Measurements from ENCODE around the gene SOX10.

Gene SOX10

DNA sequence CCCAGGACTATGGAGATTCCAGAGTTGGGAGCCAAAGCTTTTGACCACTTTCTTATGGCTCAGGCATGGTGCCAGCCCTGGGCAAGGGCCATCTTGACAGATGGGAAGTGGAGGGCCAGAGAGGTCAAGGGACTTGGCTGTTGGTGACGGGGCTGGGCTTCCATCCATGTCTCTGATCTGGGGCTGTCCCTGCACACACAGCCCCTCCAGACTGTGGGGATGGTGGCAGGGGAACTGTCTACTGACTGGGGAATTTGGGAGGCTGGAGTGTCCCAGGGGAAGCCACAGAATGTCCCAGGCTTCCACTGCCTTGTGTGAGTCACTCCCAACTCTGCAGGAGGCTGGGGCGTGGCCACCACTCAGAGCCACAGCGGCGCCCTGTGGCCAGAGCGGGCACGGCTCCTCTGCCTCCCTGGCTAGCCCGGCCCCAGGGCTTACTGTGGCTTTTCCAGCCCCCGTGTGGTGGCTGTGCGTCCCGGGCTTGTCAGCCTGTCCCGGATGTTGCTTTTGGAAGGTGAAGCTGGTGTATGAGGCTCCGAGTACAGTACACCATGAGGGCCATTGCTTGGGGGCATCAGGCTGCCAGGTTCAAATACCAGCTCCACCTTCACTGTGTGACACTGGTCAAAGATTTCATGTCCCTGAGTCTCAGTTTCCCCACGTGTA, 50.5 kb downstream of the SOX10 start:
- no peak overlapping the region for H3K14ac ChIP-seq (ENCODE audit: low read length)
- peaks cover 2% of the 10 kb centered on the region for H3K79me1 ChIP-seq (ENCODE audit: low read length)
- no peak overlapping the region for H3K23ac ChIP-seq (ENCODE audit: low read length)
- H3K9ac ChIP-seq (ENCODE audit: low read length), result peak overlapping the region; percentile 35
- no CpG with 5 or more reads among the region's 13 CpGs for WGBS (ENCODE audit: extremely low coverage, insufficient coverage, insufficient read length)
- H3K4ac ChIP-seq (ENCODE audit: low read depth, low read length), result no peak overlapping the region
- H2AK5ac ChIP-seq (ENCODE audit: low read length), result no peak overlapping the region
- peaks cover 75 to 76% of the 10 kb centered on the region in 2 experiments for H3K36me3 ChIP-seq (ENCODE audit: control insufficient read depth in 1 of 2, insufficient read depth in 2 of 2, low read length in 2 of 2)
- no peak overlapping the region for H2BK5ac ChIP-seq (ENCODE audit: low read depth, low read length, poor library complexity)
- H4K12ac ChIP-seq (ENCODE audit: low read depth, low read length), result no peak overlapping the region
- no peak overlapping the region for H2BK120ac ChIP-seq (ENCODE audit: insufficient read depth, low read length, poor library complexity)
- no peak overlapping the region for H3K4me2 ChIP-seq (ENCODE audit: low read length)
- H4K8ac ChIP-seq (ENCODE audit: low read depth, low read length), result no peak overlapping the region
- no peak overlapping the region for H3K27ac ChIP-seq (ENCODE audit: low read depth, low read length)
- no peak overlapping the region for H3K18ac ChIP-seq (ENCODE audit: low read length)
- H2AFZ ChIP-seq (ENCODE audit: insufficient read depth, low read length, poor library complexity), result no peak overlapping the region
- H2BK12ac ChIP-seq (ENCODE audit: low read length), result no peak overlapping the region
- H3K4me1 ChIP-seq (ENCODE audit: control insufficient read depth in 1 of 2, insufficient read depth in 2 of 2, low read length in 2 of 2), result peaks cover 5 to 12% of the 10 kb centered on the region in 2 experiments
- no peaks in the 10 kb centered on the region for H3K27me3 ChIP-seq (ENCODE audit: insufficient read depth, low read length)
- H3K4me3 ChIP-seq (ENCODE audit: low read depth, low read length), result no peak overlapping the region
- H4K91ac ChIP-seq (ENCODE audit: low read depth, low read length), result no peak overlapping the region
- peak; percentile 96 to 98 for DNase-seq
- H3K79me2 ChIP-seq (ENCODE audit: control insufficient read depth, insufficient read depth, low read length, poor library complexity), result no peaks in the 10 kb centered on the region
- peaks cover 3% of the 10 kb centered on the region for H3K9me3 ChIP-seq (ENCODE audit: insufficient read depth, low read depth, low read length)

- Histone ChIP-seq H3K9ac (ENCODE audit: low read length) (no peak overlapping the region), H2AFZ (ENCODE audit: insufficient read depth, low read length, poor library complexity) (no peak overlapping the region), H3K27me3 (ENCODE audit: insufficient read depth, low read length) (no peaks in the 10 kb centered on the region), H3K79me2 (ENCODE audit: control insufficient read depth, insufficient read depth, low read length, poor library complexity) (no peaks in the 10 kb centered on the region), H2AK5ac (ENCODE audit: low read length) (no peak overlapping the region), H4K8ac (ENCODE audit: low read depth, low read length) (no peak overlapping the region), H2BK5ac (ENCODE audit: low read depth, low read length, poor library complexity) (no peak overlapping the region), H3K79me1 (ENCODE audit: low read length) (peaks cover 2% of the 10 kb centered on the region), H2BK12ac (ENCODE audit: low read length) (no peak overlapping the region), H3K4me3 (ENCODE audit: low read depth, low read length) (no peak overlapping the region), H3K4ac (ENCODE audit: low read depth, low read length) (no peak overlapping the region), H3K4me2 (ENCODE audit: low read length) (no peak overlapping the region), H3K27ac (ENCODE audit: low read depth, low read length) (no peak overlapping the region), H3K14ac (ENCODE audit: low read length) (no peak overlapping the region), H3K23ac (ENCODE audit: low read length) (no peak overlapping the region), H3K4me1 (ENCODE audit: control insufficient read depth in 1 of 2, insufficient read depth in 2 of 2, low read length in 2 of 2) (peaks cover 5 to 12% of the 10 kb centered on the region in 2 experiments), H3K36me3 (ENCODE audit: control insufficient read depth in 1 of 2, insufficient read depth in 2 of 2, low read length in 2 of 2) (peaks cover 77 to 78% of the 10 kb centered on the region in 2 experiments), H2BK120ac (ENCODE audit: insufficient read depth, low read length, poor library complexity) (no peak overlapping the region), H3K9me3 (ENCODE audit: insufficient read depth, low read depth, low read length) (peaks cover 3% of the 10 kb centered on the region), H4K12ac (ENCODE audit: low read depth, low read length) (no peak overlapping the region), H4K91ac (ENCODE audit: low read depth, low read length) (no peak overlapping the region), H3K18ac (ENCODE audit: low read length) (no peak overlapping the region)
- no CpG with 5 or more reads among the region's 21 CpGs for WGBS (ENCODE audit: extremely low coverage, insufficient coverage, insufficient read length)
- DNase-seq, result peak; percentile 27 to 53
These were observed 51.4 kb downstream of the SOX10 start for GRCh38 chr22:37932821-37933578.

GRCh38 chr22:37932401-37932800, 52.0 kb downstream of the SOX10 start:
- Histone ChIP-seq H3K4me2 (ENCODE audit: low read length) (no peak overlapping the region), H3K36me3 (ENCODE audit: control insufficient read depth in 1 of 2, insufficient read depth in 2 of 2, low read length in 2 of 2) (peaks cover 76 to 77% of the 10 kb centered on the region in 2 experiments), H4K12ac (ENCODE audit: low read depth, low read length) (no peak overlapping the region), H3K9ac (ENCODE audit: low read length) (peak overlapping the region; percentile 19), H2BK5ac (ENCODE audit: low read depth, low read length, poor library complexity) (no peak overlapping the region), H3K14ac (ENCODE audit: low read length) (no peak overlapping the region), H2BK120ac (ENCODE audit: insufficient read depth, low read length, poor library complexity) (no peak overlapping the region), H3K18ac (ENCODE audit: low read length) (no peak overlapping the region), H3K4me3 (ENCODE audit: low read depth, low read length) (no peak overlapping the region), H3K9me3 (ENCODE audit: insufficient read depth, low read depth, low read length) (peaks cover 3% of the 10 kb centered on the region), H2AK5ac (ENCODE audit: low read length) (no peak overlapping the region), H3K79me1 (ENCODE audit: low read length) (peaks cover 2% of the 10 kb centered on the region), H3K79me2 (ENCODE audit: control insufficient read depth, insufficient read depth, low read length, poor library complexity) (no peaks in the 10 kb centered on the region), H3K4me1 (ENCODE audit: control insufficient read depth in 1 of 2, insufficient read depth in 2 of 2, low read length in 2 of 2) (peaks cover 5 to 12% of the 10 kb centered on the region in 2 experiments), H3K23ac (ENCODE audit: low read length) (no peak overlapping the region), H3K27ac (ENCODE audit: low read depth, low read length) (no peak overlapping the region), H3K4ac (ENCODE audit: low read depth, low read length) (no peak overlapping the region), H2AFZ (ENCODE audit: insufficient read depth, low read length, poor library complexity) (no peak overlapping the region), H4K91ac (ENCODE audit: low read depth, low read length) (no peak overlapping the region), H4K8ac (ENCODE audit: low read depth, low read length) (no peak overlapping the region), H2BK12ac (ENCODE audit: low read length) (no peak overlapping the region), H3K27me3 (ENCODE audit: insufficient read depth, low read length) (no peaks in the 10 kb centered on the region)
- no CpG with 5 or more reads among the region's 10 CpGs for WGBS (ENCODE audit: extremely low coverage, insufficient coverage, insufficient read length)
- DNase-seq, result no peak

DNA sequence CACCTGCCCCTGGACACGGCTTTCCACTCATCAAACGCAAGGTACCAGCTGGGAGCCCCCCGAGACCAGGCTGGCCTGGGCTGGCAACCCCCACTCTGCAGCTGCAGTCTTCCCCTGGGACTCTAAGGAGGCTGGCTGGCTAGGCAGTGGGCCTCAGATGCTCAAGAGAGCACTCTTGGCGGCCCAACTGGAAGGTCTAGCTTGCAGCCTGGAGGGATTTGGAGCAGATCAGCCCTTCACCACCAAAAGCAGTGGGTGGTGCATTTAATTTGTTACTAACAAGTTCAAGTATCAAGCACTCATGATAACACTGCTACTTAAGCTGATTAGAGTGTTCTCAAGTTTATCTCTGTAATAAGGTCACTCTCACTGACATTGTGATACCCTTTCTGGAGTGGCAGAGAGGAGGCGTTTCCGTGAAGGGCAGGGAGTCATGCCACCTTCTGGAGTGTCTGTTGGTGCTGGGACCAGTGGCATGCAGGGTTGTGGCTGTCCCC, 52.4 kb downstream of the SOX10 start:
- no peak overlapping the region for H3K4me2 ChIP-seq (ENCODE audit: low read length)
- H3K18ac ChIP-seq (ENCODE audit: low read length), result no peak overlapping the region
- H3K79me1 ChIP-seq (ENCODE audit: low read length), result peaks cover 2% of the 10 kb centered on the region
- no peak overlapping the region for H4K12ac ChIP-seq (ENCODE audit: low read depth, low read length)
- no peak overlapping the region for H3K4me3 ChIP-seq (ENCODE audit: low read depth, low read length)
- no peaks in the 10 kb centered on the region for H3K27me3 ChIP-seq (ENCODE audit: insufficient read depth, low read length)
- no peak overlapping the region for H3K14ac ChIP-seq (ENCODE audit: low read length)
- H2AFZ ChIP-seq (ENCODE audit: insufficient read depth, low read length, poor library complexity), result no peak overlapping the region
- no peaks in the 10 kb centered on the region for H3K79me2 ChIP-seq (ENCODE audit: control insufficient read depth, insufficient read depth, low read length, poor library complexity)
- no peak overlapping the region for H4K8ac ChIP-seq (ENCODE audit: low read depth, low read length)
- H3K9me3 ChIP-seq (ENCODE audit: insufficient read depth, low read depth, low read length), result peaks cover 3% of the 10 kb centered on the region
- no peak for DNase-seq
- H3K23ac ChIP-seq (ENCODE audit: low read length), result no peak overlapping the region
- H2BK120ac ChIP-seq (ENCODE audit: insufficient read depth, low read length, poor library complexity), result no peak overlapping the region
- WGBS (ENCODE audit: extremely low coverage, insufficient coverage, insufficient read length), result no CpG with 5 or more reads among the region's 6 CpGs
- peaks cover 76 to 77% of the 10 kb centered on the region in 2 experiments for H3K36me3 ChIP-seq (ENCODE audit: control insufficient read depth in 1 of 2, insufficient read depth in 2 of 2, low read length in 2 of 2)
- no peak overlapping the region for H3K9ac ChIP-seq (ENCODE audit: low read length)
- H3K4me1 ChIP-seq (ENCODE audit: control insufficient read depth in 1 of 2, insufficient read depth in 2 of 2, low read length in 2 of 2), result peaks cover 5 to 12% of the 10 kb centered on the region in 2 experiments
- H3K4ac ChIP-seq (ENCODE audit: low read depth, low read length), result no peak overlapping the region
- no peak overlapping the region for H2BK5ac ChIP-seq (ENCODE audit: low read depth, low read length, poor library complexity)
- H4K91ac ChIP-seq (ENCODE audit: low read depth, low read length), result no peak overlapping the region
- H2AK5ac ChIP-seq (ENCODE audit: low read length), result no peak overlapping the region
- H2BK12ac ChIP-seq (ENCODE audit: low read length), result no peak overlapping the region
- H3K27ac ChIP-seq (ENCODE audit: low read depth, low read length), result no peak overlapping the region

All from trophoblast cell (in vitro differentiated cells and primary cell).